Vagina (tissue), 2 donors: ENCODE measurements around the gene TRAF5.
A peak's percentile ranks its signal among the peaks of the same experiment; 100 is the strongest.

Experiments used
- CTCF ChIP-seq, 3 experiments: fragments of 450-650 bp in 2 of 3; fragments of 200-600 bp in 1 of 3; sonication (generic) in 1 of 3; IDR thresholded peaks; one replicate each; pipeline ENCODE4 v1.5.1; 2017 to 2019; ENCODE audit warnings: antibody characterized with exemption in 3 of 3, mild to moderate bottlenecking in 2 of 3, moderate library complexity in 2 of 3
- POLR2A ChIP-seq, 2 donors: fragments of 450-650 bp; IDR thresholded peaks; one replicate each; pipeline ENCODE4 v1.6.1; 2017; ENCODE audit warnings: antibody characterized with exemption in 2 of 2, mild to moderate bottlenecking in 2 of 2, moderate library complexity in 2 of 2
- POLR2AphosphoS5 ChIP-seq, 2 donors: sonication (generic); formaldehyde crosslinking; IDR thresholded peaks; one replicate each; pipeline ENCODE4 v1.9.0; 2017; ENCODE audit warnings: antibody characterized with exemption in 2 of 2, mild to moderate bottlenecking in 2 of 2, low read depth in 1 of 2; ENCODE audit not compliant: insufficient read depth in 1 of 2

- TF ChIP-seq CTCF (IDR thresholded peaks at IDR 0.05) = peak in 1 of 3 experiments; percentile 8
- TF ChIP-seq POLR2A (IDR thresholded peaks at IDR 0.05) = no peak
- peak in 1 of 2 donors; percentile 47 for TF ChIP-seq POLR2AphosphoS5 (IDR thresholded peaks at IDR 0.05; ENCODE audit: insufficient read depth in 1 of 2, low read depth in 1 of 2)
These were observed 801 bp downstream of the TRAF5 start for GRCh38 chr1:211327346-211327921.
